H1 (cell line): ENCODE data around the gene ZNF24. TPM values are rescaled to one million over a fixed set of nuclear protein-coding genes. Genes with fewer than 3 reads are reported as not detected.
A peak's percentile ranks its signal among the peaks of the same experiment; 100 is the strongest.

Source experiments
- CTCF ChIA-PET: fragments of 300-600 bp; sonication (Branson Sonifier 250); formaldehyde crosslinking; loops from one replicate; lab custom pipeline; 2021; ENCODE audit not compliant: partially characterized antibody; lab: Charles Lee
- POLR2A ChIA-PET: fragments of 300-600 bp; sonication (Branson Sonifier 250); formaldehyde crosslinking; loops from one replicate; lab custom pipeline; 2021; ENCODE audit warnings: inconsistent platforms; ENCODE audit not compliant: partially characterized antibody; lab: Charles Lee
- DNase-seq, 2 experiments: peaks; one replicate each; pipeline versions ENCODE4 v3.0.0 to v3.0.0-alpha.2; 2010 to 2022; ENCODE audit warnings: low spot score in 2 of 2, low read depth in 1 of 2, mixed read lengths in 1 of 2
- FAIRE-seq: peaks from 2 replicates; lab custom pipeline; 2011; peaks lifted over from hg19 to GRCh38; lab: Jason Lieb, UNC
- H2AFZ ChIP-seq: 2 replicates; pipeline ENCODE4 v1.8.1; 2012; ENCODE audit warnings: low read length, inconsistent platforms
- H2AK5ac ChIP-seq: 2 replicates; pipeline ENCODE4 v1.6.1; 2013; ENCODE audit warnings: low read depth, low read length
- H2BK120ac ChIP-seq: replicated peaks from 2 replicates; pipeline ENCODE3; 2013; ENCODE audit warnings: low read depth, low read length, inconsistent platforms
- H2BK12ac ChIP-seq: 2 replicates; pipeline ENCODE4 v1.6.1; 2013; ENCODE audit warnings: low read depth, low read length
- H2BK15ac ChIP-seq: 2 replicates; pipeline ENCODE4 v1.6.1; 2013; ENCODE audit warnings: low read length
- H2BK20ac ChIP-seq: 2 replicates; pipeline ENCODE4 v1.6.1; 2013; ENCODE audit warnings: low read length
- H2BK5ac ChIP-seq: 2 replicates; pipeline ENCODE4 v1.6.1; 2013; ENCODE audit warnings: low read depth, low read length
- H3K14ac ChIP-seq: 2 replicates; pipeline ENCODE4 v1.6.1; 2013; ENCODE audit warnings: inconsistent platforms; ENCODE audit not compliant: insufficient read length
- H3K18ac ChIP-seq: 2 replicates; pipeline ENCODE4 v1.6.1; 2013; ENCODE audit warnings: low read length; ENCODE audit errors: extremely low read depth
- H3K23ac ChIP-seq: 2 replicates; pipeline ENCODE4 v1.6.1; 2013; ENCODE audit warnings: inconsistent platforms; ENCODE audit not compliant: insufficient read length
- H3K23me2 ChIP-seq: 2 replicates; pipeline ENCODE4 v1.6.1; 2013; ENCODE audit warnings: low read depth, low read length
- H3K27ac ChIP-seq: 2 replicates; pipeline ENCODE4 v1.6.1; 2011; ENCODE audit warnings: low read depth, low read length, inconsistent platforms
- H3K27me3 ChIP-seq, 4 experiments: replicated peaks in 1 of 4; 1 replicate in 1 of 4; 2 replicates in 3 of 4; pipeline versions ENCODE4 v1.6.1 to v1.8.1; 2011 to 2013; ENCODE audit warnings: low read length in 3 of 4, mild to moderate bottlenecking in 3 of 4, inconsistent platforms in 2 of 4, mixed read lengths in 2 of 4, moderate library complexity in 1 of 4; ENCODE audit not compliant: control insufficient read depth in 3 of 4, insufficient read depth in 3 of 4; ENCODE audit errors: extremely low read depth in 1 of 4
- H3K36me3 ChIP-seq, 4 experiments: 2 replicates each; pipeline versions ENCODE4 v1.6.1 to v1.8.1; 2011 to 2013; ENCODE audit warnings: mild to moderate bottlenecking in 4 of 4, low read length in 3 of 4, moderate library complexity in 2 of 4, control low read depth in 1 of 4, inconsistent platforms in 1 of 4; ENCODE audit not compliant: insufficient read depth in 4 of 4, control insufficient read depth in 2 of 4
- H3K4ac ChIP-seq: replicated peaks from 2 replicates; pipeline ENCODE3; 2013; ENCODE audit warnings: low read length, low read depth, mixed read lengths, inconsistent platforms; ENCODE audit not compliant: insufficient read length
- H3K4me1 ChIP-seq, 4 experiments: replicated peaks in 1 of 4; 1 replicate in 1 of 4; 2 replicates in 3 of 4; pipeline versions ENCODE4 v1.6.1 to v1.8.1; 2011 to 2013; ENCODE audit warnings: low read length in 3 of 4, inconsistent platforms in 2 of 4, mixed read lengths in 1 of 4; ENCODE audit not compliant: insufficient read depth in 4 of 4, control insufficient read depth in 3 of 4
- H3K4me2 ChIP-seq, 2 experiments: 2 replicates each; pipeline versions ENCODE4 v1.6.1 to v1.8.1; 2011 to 2013; ENCODE audit warnings: low read depth in 2 of 2, low read length in 2 of 2, control low read depth in 1 of 2, inconsistent platforms in 1 of 2, mild to moderate bottlenecking in 1 of 2; ENCODE audit not compliant: insufficient read depth in 1 of 2
- H3K4me3 ChIP-seq, 4 experiments: fragments of 200-600, 300-600 bp in 1 of 4; sonication (generic), shearing (Covaris generic), sonication (Bioruptor Twin) in 1 of 4; 2 replicates each; pipeline versions ENCODE4 v1.5.1 to v1.8.1; 2011 to 2016; ENCODE audit warnings: low read length in 4 of 4, low read depth in 3 of 4, control low read depth in 2 of 4, inconsistent platforms in 2 of 4, mild to moderate bottlenecking in 2 of 4, mixed read lengths in 1 of 4, moderate library complexity in 1 of 4; ENCODE audit not compliant: insufficient read depth in 2 of 4; ENCODE audit errors: extremely low read depth in 1 of 4
- H3K56ac ChIP-seq: replicated peaks from 2 replicates; pipeline ENCODE3; 2013; ENCODE audit warnings: low read depth, mild to moderate bottlenecking, mixed read lengths, low read length, inconsistent platforms; ENCODE audit not compliant: insufficient read length
- H3K79me1 ChIP-seq: 2 replicates; pipeline ENCODE4 v1.6.1; 2013; ENCODE audit warnings: low read depth, low read length, control low read depth
- H3K79me2 ChIP-seq, 2 experiments: 2 replicates each; pipeline versions ENCODE4 v1.6.1 to v1.8.1; 2012 to 2013; ENCODE audit warnings: low read length in 2 of 2, mild to moderate bottlenecking in 2 of 2, inconsistent platforms in 1 of 2; ENCODE audit not compliant: insufficient read depth in 2 of 2, control insufficient read depth in 1 of 2
- H3K9ac ChIP-seq, 4 experiments: replicated peaks in 1 of 4; 1 replicate in 1 of 4; 2 replicates in 3 of 4; pipeline versions ENCODE4 v1.6.1 to v1.8.1; 2011 to 2013; ENCODE audit warnings: low read depth in 3 of 4, low read length in 3 of 4, control low read depth in 2 of 4, mild to moderate bottlenecking in 2 of 4, moderate library complexity in 2 of 4, inconsistent platforms in 1 of 4; ENCODE audit errors: extremely low read depth in 1 of 4
- H3K9me3 ChIP-seq, 2 experiments: 2 replicates each; pipeline versions ENCODE4 v1.6.1 to v1.8.1; 2012 to 2013; ENCODE audit warnings: mild to moderate bottlenecking in 2 of 2, moderate library complexity in 2 of 2, control low read depth in 1 of 2, inconsistent platforms in 1 of 2, low read depth in 1 of 2, low read length in 1 of 2, mixed read lengths in 1 of 2; ENCODE audit not compliant: insufficient read depth in 2 of 2
- H4K20me1 ChIP-seq, 2 experiments: replicated peaks in 1 of 2; 2 replicates each; pipeline versions ENCODE3 to v1.8.1; 2011 to 2013; ENCODE audit warnings: inconsistent platforms in 2 of 2, low read length in 2 of 2, mild to moderate bottlenecking in 1 of 2; ENCODE audit not compliant: insufficient read depth in 2 of 2, control insufficient read depth in 1 of 2
- H4K5ac ChIP-seq: 2 replicates; pipeline ENCODE4 v1.6.1; 2013; ENCODE audit warnings: low read length, low read depth, mixed read lengths, inconsistent platforms; ENCODE audit not compliant: insufficient read length
- H4K8ac ChIP-seq: 2 replicates; pipeline ENCODE4 v1.8.0; 2013; ENCODE audit warnings: mild to moderate bottlenecking, moderate library complexity, low read length, inconsistent platforms; ENCODE audit not compliant: insufficient read depth; ENCODE audit errors: extremely low read depth
- H4K91ac ChIP-seq: replicated peaks from 2 replicates; pipeline ENCODE3; 2013; ENCODE audit warnings: low read length, mixed read lengths, inconsistent platforms; ENCODE audit not compliant: insufficient read length
- KDM4A ChIP-seq: IDR thresholded peaks from one replicate; pipeline ENCODE4 v1.7.1; 2012; ENCODE audit warnings: low read depth, mild to moderate bottlenecking, moderate library complexity, low read length, inconsistent platforms; ENCODE audit not compliant: severe bottlenecking
- TCF12 ChIP-seq: IDR thresholded peaks from 2 replicates; pipeline ENCODE4 v1.6.1; 2011; ENCODE audit warnings: low read depth, mild to moderate bottlenecking, low read length
- WGBS, 2 experiments: shearing (Covaris generic) in 1 of 2; methylation state at CpG; one replicate each; pipeline versions ENCODE4 v1.1.6 to v1.1.7; 2013 to 2015; ENCODE audit warnings: low lambda C conversion rate in 2 of 2, mixed read lengths in 2 of 2, inconsistent platforms in 1 of 2, low coverage in 1 of 2, missing lambda C conversion rate in 1 of 2; ENCODE audit not compliant: insufficient replicate concordance in 2 of 2, insufficient coverage in 1 of 2, insufficient read length in 1 of 2; ENCODE audit errors: extremely low coverage in 1 of 2, missing lambda C conversion rate in 1 of 2; 5-methylcytosine and 5-hydroxymethylcytosine counted together
- polyA plus RNA-seq, 7 experiments: library from polyadenylated mRNA; depleted of rRNA in 3 of 7; stranded (reverse) in 5 of 7; unstranded in 2 of 7; fragments of >200 nt in 5 of 7; fragments of 200-250 nt in 2 of 7; gene quantifications; 1 replicate in 5 of 7; 2 replicates in 1 of 7; 4 replicates in 1 of 7; pipeline versions ENCODE4 v1.2.1 to v1.2.3, GENCODE V29; 2011 to 2013; ENCODE audit warnings: missing spikeins in 2 of 7, mixed read lengths in 2 of 7
- total RNA-seq: library from RNA; stranded (reverse); fragmentation: NEBNext Ultra II Directional; extraction: Animal tissue kit (Norgen Biotek cat#: 25700); gene quantifications from 2 replicates; pipeline ENCODE4 v1.2.1, GENCODE V29; 2021
- TF ChIP-seq, protein P1 (sequence below): IDR thresholded peaks from 2 replicates; pipeline ENCODE4 v1.6.1; 2012; ENCODE audit warnings: low read length, inconsistent platforms

The ZNF24 gene
- total and polyA plus RNA-seq, 2 of the 8 experiments (the other 6 are each of a cell fraction or from before 2014, with no cell fraction given), result 12.5 to 56.9 TPM

DNA sequence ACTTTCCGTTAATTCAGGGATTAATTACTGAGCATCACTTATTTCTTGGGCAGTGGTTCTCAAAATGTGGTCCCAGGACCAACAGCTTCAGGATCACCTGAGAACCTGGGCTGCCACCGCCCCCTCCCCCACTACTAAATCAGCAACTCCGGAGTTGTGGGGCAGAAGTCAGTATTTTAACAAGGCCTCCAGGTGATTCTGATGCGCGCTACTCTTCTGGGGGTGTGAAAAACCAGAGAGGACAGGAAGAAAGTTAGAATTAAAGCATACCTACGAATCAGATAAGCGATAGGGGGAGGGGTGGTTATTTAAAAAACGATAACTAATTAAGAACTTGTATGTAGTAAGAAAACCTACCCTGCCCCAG, 54.5 kb downstream of the ZNF24 start:
- peaks cover 0 to 8% (median 2%) of the 10 kb centered on the region in 4 experiments; a peak in 4 of 8 replicates for H3K36me3 ChIP-seq
- H3K4ac ChIP-seq, result no peak overlapping the region
- H3K9ac ChIP-seq, result peak overlapping the region; percentile 46 to 91 (median 64)
- no peak for FAIRE-seq
- H2BK5ac ChIP-seq, result peak overlapping the region; percentile 12
- peaks cover 3% of the 10 kb centered on the region in 2 experiments; a peak in 3 of 4 replicates for H3K9me3 ChIP-seq
- no peaks in the 10 kb centered on the region for H4K20me1 ChIP-seq
- H2BK15ac ChIP-seq, result no peak overlapping the region
- H3K18ac ChIP-seq, result 0 out of 2 replicates have a peak overlapping the region, but pooled peaks have one; percentile 24
- H4K8ac ChIP-seq, result peak overlapping the region; percentile 6; the same call in 1 of the 2 replicates
- no peak overlapping the region for H2BK12ac ChIP-seq
- H2BK120ac ChIP-seq, result no peak overlapping the region
- H3K79me2 ChIP-seq, result peaks cover 0 to 52% of the 10 kb centered on the region in 2 experiments; a peak in 2 of 4 replicates
- H3K23ac ChIP-seq, result no peak overlapping the region
- H3K27ac ChIP-seq, result peak overlapping the region; percentile 62
- peak in 1 of 2 experiments; percentile 50 for DNase-seq
- H3K23me2 ChIP-seq, result peaks cover 9% of the 10 kb centered on the region
- 1% methylated on average over 8 of the region's 8 CpGs; no CpG with 5 or more reads in 1 of the 2 experiments for WGBS, 2 experiments
- peak overlapping the region; percentile 83 to 97 (median 90) for H3K4me3 ChIP-seq
- peaks cover 11% of the 10 kb centered on the region for H3K79me1 ChIP-seq
- H2AFZ ChIP-seq, result peak overlapping the region; percentile 90
- POLR2A ChIA-PET, result interaction anchor here (0.6 to 3.5 kb wide), 19 partner anchors 10 to 264 kb away, joined by 3 to 53 read pairs (median 4); partner anchors contain the start of genes ZNF24 and ZNF397
- 0 out of 2 replicates have a peak, but pooled peaks have one; percentile 3 for TF ChIP-seq TCF12
- TF ChIP-seq, protein P1, sequence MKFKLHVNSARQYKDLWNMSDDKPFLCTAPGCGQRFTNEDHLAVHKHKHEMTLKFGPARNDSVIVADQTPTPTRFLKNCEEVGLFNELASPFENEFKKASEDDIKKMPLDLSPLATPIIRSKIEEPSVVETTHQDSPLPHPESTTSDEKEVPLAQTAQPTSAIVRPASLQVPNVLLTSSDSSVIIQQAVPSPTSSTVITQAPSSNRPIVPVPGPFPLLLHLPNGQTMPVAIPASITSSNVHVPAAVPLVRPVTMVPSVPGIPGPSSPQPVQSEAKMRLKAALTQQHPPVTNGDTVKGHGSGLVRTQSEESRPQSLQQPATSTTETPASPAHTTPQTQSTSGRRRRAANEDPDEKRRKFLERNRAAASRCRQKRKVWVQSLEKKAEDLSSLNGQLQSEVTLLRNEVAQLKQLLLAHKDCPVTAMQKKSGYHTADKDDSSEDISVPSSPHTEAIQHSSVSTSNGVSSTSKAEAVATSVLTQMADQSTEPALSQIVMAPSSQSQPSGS, result no peak
- peak; percentile 38 for TF ChIP-seq KDM4A
- TF ChIP-seq, all 59 proteins: peak for 2
- Histone ChIP-seq H3K4me1 (peaks cover 0 to 10% (median 0%) of the 10 kb centered on the region in 4 experiments; a peak in 2 of 7 replicates), H2BK20ac (no peak overlapping the region), H3K14ac (no peak overlapping the region), H3K56ac (peak overlapping the region; percentile 74), H4K5ac (peak overlapping the region; percentile 81), H3K4me2 (peak overlapping the region; percentile 85 to 91), H3K27me3 (no peaks in the 10 kb centered on the region), H2AK5ac (no peak overlapping the region), H4K91ac (no peak overlapping the region)
- CTCF ChIA-PET, result interaction anchor here (1.4 to 2.1 kb wide), 4 partner anchors 13 to 66 kb away, joined by 3 to 11 read pairs (median 5); no protein-coding TSS in a partner anchor
